ENCODE results near the gene GPR89A.
"Not testable (repeated sequence)": the region's sequence is repeated elsewhere in the genome, so short reads cannot be mapped to it uniquely, and the experiment has no call there.

GPR89A gene

DNA sequence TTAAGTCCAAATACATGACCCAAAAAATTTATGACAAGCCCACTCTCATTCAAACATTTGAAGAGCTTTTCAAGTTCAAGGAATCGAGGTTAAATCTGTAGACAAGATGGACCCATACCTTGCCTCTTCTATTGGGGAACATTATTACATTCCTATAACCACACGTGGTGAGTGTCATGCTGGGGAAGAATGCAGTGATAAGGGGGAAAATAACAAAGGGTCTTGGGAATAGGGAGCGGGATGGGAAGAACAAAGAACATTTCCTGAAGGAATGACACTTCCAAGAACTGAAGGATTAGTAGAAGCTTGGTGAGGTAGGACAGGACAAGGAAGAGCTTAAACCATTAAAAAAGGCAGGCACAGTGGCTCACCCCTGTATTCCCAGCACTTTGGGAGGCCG lies 80.5 kb downstream of the GPR89A start:
- no peak for DNase-seq

DNA sequence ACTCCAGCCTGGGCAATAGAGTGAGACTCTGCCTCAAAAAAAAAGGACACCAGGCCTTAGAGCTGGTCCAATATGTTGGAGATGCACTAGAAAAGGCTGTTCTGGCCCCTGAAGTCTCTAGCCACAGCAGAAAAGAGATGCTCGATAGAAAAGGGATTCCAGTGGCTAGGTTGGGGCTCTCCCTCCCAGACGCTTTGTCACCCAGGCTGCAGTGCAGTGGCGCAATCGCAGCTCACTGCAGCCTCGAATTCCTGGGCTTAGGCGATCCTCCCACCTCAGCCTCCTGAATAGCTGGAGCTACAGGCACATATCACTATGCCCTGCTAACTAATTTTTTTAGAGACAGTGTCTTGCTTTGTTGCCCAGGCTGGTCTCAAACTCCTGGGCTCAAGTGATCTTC lies 81.1 kb downstream of the GPR89A start:
- DNase-seq = no peak

DNA sequence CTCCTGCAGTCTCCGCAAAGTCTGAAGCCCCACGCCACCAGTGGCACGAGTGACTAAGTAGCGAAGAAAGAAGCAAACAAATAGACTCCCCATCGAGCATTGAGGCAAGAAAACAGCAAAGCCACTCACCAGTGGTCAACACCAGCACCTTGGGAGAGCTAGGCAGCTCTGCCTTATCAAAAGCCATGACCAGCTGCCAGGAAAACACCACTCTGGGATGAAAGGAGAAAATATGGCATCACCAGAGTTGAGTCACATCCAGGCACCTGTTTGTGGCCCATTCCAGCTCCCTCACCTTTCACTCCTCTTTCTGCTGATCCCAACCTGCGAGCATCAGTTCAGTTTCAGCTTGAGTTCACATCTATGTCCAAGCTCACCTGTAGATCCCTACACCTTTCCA lies 82.1 kb downstream of the GPR89A start:
- no peak for DNase-seq

DNA sequence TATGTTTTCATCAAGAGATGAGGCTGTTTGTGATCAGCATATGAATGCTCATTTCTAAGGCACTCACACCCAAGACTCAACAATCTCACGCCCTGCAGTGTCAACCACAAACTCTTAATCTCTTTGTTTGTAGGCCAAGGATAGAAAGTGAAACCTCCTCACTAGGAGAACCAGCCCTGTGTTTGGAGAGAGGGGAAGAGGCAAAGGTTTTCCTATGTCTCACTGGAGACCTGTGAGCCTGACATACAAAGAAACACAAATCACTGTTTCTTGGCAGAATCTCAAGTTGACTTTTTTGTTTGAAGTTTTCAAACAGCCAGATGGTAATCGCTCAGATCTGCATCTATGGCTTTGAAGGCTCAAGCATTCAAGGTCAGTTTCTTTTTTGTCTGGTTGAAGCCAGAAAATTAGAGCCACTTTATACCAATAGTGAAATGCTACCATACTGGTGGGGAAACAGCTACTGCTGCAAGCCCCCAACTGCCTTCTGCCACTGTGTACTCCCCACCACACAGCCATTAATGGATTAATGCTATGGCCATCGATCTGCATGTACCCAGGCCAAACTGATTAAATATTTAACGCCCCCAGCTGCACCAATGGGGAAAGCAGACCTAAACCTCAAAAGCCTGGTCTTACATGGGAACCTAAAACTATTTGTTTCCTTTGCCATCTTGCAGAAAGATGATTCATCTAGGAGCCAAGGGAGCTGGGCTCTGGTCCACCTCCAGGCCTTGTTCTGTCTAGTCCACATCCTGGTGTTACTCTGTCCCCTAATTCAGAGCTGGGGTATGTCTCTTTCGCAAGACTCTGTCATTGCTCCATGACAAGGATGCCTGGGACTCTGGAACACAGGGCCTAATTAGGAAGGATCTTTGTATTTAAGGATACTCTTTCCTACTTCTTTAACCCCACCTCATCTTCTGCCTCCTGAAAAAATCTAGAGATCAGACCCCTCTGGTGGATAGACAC lies 83.1 kb downstream of the GPR89A start:
- no peak for DNase-seq

DNA sequence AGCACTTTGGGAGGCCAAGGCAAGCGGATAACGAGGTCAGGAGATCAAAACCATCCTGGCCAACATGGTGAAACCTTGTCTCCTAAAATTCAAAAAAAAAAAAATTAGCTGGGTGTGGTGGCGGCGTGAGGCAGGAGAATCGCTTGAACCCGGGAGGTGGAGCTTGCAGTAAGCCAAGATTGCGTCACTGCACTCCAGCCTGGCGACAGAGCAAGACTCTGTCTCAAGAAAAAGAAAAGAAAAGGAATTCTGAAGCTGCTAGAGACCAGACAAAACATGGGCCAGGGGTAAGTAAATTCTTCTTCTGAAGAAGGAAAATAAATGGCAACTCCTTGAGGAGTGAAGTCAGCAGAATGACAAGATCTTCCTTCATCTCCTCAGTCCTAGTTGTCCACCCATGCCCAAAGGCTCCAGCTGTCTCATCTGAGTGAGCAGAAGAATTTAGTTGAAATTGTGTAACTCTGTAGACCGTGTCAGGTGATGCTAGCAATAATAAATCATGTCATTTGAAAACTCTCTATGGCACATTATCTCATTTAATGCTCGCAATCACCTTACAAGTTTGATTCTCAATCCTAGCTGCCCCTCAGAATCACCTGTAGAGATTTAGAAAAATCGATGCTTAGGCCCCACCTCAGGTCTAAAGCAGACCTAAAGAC lies 85.1 kb downstream of the GPR89A start:
- DNase-seq = no peak

DNA sequence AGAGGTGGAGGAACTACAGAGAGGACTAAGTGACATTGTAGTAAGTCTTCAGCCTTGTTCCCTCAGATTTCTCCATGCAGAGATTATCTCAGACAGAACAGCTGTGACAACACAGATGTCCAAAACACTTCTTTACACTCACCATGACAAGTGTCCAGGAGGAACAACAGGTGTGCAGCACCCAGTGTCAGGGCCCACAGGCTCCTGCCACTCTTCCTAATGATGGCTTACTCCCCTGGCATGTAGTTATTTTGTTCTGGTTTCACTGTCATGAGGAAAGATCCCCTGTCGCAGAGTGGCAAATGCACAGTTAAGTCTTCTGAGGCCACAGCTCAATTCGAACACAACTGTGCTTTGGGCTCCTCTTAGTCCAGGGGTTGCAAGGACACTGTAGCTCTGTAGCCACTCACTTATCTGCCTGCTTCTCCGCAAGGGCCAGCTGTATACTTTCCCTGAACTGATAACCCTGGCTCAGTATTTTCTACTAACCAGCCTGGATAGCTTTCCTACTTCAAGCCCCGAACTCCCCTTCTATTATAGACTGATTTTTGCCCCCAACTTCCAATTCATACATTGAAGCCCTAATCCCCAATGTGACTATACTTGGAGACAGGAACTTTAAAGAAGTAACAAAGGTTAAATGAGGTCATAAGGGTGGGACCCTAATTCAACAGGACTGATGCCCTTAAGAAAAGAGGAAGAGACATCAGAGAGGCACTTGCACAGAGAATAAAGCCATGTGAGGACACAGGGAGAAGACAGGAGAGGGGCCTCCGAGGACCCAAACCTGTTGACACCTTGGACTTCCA lies 88.2 kb downstream of the GPR89A start:
- DNase-seq = no peak

DNA sequence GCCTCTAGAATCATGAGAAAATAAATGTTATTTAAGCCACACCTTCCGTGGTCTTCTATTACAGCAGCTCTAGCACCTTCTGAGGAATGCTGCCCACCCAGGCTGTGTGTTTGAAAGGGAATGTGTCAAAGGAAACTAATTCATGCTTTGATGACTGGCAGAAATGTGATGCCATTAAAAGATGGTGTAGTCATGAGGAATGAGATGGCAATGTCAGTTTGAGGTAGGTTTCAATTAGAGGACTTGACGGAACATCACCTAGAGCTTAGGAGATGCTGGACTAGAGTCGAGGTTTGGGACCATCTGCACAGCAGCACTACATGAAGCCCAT lies 88.8 kb downstream of the GPR89A start:
- no peak for DNase-seq

DNA sequence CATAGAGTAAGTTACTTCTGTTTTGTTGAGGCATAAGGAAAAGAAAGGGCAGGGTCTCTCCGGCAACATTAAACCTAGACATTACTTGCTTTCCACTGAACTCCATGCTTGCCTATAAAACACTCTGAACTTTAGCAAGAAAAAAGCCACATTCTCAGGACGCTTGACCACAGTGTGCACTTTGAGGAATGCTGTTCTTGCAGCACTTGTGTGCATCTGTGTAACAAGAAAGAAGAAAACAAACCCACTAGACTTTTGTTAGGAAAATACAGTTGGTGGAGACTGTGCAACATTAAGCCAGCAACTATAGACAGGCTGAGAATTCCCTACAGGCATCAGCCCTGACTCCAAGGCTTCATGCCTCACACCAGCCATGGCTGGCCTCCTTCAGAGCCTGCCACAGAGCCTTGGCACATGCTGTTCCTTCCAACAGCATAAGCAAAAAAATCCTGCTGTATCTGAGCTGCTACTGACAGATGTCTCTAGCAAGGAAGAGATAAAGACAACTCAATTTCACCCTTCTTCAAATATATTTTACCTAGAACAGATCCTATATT lies 93.6 kb downstream of the GPR89A start:
- no peak for DNase-seq

DNA sequence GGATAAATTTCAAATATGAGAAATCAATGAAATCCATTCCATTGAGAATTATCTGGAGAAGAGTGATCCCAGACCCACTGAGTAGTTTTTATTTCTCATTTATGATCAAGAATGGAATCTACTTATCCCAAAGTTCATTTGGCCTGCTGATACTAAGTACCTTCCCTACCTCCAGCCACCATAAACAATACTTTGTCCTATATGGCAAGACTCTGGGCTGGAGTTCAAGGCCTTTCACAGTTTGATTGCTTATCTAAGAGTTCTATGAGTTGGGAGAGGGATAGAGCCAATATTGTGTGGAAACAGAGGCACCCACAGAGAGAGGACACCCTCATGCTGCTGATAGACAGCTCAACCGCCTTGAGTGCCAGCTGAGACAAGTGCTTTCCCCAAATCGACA lies 94.3 kb downstream of the GPR89A start:
- DNase-seq = no peak

DNA sequence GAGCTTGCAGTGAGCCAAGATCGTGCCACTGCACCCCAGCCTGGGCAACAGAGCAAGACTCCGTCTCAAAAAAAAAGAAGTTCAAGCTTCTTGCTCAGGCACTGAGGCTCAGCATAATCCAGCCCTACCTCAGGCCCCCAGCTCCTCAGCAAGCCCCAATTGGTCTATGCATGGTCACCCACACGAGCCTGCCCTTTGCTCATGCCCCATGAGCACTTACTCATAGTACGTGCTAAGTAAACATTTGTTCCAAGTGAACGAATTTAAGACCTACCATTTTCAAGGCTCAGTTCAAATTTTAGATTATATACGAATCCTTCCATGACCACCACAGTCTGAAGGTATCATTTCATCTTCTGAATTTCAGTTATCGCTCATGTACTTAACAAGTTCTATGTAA lies 95.0 kb downstream of the GPR89A start:
- DNase-seq = no peak

DNA sequence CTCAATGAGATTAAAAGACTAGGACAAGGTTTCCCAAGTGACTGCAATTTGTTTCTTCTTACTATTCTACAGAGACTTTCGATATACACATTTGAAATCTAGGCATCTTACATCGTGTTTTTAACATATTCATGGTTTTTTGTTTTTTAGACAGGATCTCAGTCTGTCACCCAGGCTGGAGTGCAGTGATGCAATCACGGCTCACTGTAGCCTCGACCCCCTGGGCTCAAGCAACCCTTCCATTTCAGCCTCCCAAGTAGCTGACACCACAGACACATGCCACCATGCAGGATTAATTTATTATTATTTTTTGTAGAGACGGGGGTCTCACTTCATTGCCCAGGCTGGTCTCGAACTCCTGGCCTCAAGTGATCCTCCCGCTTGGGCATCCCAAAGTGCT lies 97.8 kb downstream of the GPR89A start:
- DNase-seq = no peak

DNA sequence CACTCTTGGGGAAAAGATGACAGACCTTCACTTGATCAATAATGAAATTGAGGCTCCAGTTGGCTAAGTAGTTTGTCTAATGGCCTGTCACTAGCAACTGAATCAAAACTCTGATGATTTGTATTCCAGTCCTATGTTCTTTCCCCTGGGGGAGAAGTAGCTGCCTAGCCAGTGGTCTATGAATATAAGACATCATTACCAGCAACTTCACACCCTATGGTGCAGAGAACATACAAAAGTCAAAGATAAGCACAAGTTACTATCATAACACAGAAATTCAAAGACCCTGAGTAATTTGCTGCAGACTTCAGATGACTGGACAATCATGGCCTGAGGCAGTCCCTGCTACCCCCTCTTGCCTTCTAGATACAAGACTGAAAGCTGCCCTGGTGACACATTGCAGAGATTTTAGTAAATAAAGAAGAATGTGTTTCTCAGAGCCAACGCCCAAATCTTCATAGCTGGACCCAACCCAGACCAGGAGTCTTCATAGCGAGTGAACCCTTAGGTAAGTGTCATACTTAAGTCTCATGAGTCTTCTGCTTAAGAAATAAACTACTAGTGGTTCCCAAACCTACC lies 98.4 kb downstream of the GPR89A start:
- no peak for DNase-seq

DNA sequence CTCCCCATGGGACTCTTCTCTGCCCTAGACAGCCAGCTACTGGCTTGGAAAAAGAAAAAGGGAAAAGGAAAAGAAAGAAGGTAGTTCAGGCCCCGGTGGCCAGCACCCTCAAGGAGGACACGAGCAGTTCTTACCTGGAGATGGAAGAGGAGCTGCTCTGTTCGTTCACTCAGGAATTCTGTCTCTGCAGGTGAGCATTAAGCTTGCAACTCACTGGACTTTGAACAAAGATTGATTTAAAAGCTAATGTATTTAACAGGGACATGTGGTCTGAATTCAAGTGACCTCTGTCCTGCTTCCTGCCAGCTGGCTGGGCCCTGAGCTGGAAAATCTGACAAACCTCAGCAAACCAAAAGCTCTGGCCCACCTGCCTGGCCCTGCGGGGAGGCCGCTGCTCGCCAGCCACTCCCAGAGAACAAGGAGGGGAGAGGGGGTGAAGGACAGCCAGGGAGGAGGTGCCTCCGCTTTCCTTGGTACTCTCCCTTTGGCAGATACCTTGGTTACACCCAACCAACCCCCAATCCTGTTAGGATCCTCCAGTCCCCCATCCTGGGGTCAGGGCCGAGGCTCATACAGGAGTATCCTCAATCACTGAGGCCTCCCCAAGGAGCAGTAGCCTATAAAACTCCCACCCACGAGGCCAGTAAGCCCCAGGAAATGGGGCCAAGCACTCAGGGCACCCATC lies 99.5 kb downstream of the GPR89A start, which contains the start of gene PDZK1:
TSS of gene PDZK1 (minus strand) at position 186 of the 685 bp plus-strand sequence. CDS start 19,347 bp downstream, outside the sequence.
- no peak for DNase-seq

DNA sequence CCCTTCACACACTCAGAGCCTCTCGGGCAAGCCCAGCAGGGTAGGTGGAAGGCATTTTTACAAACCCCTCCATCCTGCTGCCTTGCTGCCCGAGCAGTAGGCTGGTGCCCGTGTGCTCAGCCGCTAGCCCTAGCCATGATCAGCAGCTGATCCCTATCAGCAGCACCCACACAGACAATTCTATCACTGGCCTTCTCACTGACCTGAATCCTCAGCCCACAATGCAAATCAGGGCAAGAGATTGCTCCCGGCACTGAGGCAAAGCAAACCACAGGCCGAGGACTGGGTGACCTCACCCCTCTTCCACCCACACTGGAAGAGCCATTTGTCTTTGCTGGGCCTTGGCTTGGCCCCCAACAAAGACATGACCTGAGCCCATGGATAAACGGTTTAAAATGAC lies 100.3 kb downstream of the GPR89A start:
- DNase-seq = no peak

DNA sequence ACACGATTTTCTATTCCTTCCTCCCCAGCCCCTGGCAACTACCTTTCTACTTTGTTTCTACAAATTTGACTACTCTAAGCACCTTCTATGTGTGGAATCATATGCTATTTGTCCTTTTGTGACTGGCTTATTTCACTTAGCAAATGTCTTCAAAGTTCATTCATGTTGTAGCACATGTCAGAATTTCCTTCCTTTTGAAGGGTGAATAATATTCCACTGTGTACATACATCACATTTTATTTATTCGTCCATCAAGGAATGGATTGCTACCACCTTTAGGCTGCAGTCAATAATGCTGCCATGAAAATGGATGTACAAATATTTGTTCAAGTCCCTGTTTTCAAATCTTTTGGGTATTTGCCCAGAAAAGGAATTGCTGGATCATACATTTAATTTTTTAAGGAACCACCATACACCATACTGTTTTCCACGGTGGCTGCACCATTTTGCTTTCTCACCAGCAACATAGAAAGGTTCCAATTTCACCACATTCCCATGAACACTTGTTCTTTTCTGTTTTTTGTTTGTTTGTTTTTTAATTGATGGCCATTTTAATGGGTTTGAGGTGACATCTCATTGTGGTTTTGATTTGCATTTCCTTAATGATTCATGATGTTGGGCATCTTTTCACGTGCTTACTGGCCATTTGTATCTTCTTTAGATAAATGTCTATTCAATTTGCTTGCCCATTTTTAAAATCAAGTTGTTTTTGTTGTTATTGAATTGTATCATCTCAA lies 102.7 kb downstream of the GPR89A start:
- DNase-seq = no peak

DNA sequence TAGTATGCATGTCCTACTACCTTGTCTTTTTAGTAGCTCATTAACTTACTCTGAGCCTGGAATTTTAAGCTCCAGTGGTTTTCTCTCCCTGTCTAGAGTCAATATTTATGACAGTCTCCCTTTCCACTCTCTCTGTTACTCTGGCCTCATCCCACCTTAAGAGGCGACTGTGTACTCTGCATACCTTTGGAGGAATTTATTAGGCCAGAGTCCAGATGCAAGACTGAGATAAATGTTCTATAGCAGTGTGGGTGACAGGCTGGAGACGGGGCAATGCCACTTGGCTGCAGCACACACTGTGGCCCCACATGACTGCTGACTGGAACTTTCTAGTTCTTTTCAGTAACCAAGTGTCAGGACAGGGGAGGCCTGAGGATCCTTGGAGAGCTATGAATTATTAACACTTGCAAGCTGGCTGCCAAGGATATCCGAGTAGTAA lies 103.4 kb downstream of the GPR89A start:
- DNase-seq = no peak

DNA sequence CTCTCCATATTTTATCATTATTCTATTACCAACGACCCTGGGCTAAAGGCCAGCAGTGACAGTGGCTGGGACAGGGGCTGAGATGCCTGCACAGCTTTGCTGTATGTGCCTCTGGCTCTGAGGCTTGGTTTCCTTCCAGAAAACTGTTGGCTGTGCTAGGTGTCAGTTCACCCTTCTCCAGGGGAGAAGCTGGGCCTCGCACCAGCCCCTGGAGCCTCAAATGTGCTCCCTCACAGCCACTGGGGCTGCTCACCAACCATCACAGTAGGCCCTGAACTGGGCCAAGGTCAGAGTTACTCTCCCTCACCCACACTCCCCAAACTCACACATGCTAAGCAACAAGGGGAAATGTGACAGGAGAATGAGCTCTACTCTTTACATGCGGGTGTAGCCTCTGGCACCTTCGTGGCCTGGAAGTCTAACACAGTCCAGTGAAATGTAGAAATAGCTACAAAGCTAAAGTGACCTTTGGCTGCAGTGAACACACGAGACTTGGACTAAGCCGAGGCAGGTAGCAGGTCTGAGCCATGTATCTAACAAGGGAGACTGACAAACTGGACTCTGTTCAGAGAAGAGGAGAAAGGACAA lies 106.8 kb downstream of the GPR89A start:
- no peak for DNase-seq

DNA sequence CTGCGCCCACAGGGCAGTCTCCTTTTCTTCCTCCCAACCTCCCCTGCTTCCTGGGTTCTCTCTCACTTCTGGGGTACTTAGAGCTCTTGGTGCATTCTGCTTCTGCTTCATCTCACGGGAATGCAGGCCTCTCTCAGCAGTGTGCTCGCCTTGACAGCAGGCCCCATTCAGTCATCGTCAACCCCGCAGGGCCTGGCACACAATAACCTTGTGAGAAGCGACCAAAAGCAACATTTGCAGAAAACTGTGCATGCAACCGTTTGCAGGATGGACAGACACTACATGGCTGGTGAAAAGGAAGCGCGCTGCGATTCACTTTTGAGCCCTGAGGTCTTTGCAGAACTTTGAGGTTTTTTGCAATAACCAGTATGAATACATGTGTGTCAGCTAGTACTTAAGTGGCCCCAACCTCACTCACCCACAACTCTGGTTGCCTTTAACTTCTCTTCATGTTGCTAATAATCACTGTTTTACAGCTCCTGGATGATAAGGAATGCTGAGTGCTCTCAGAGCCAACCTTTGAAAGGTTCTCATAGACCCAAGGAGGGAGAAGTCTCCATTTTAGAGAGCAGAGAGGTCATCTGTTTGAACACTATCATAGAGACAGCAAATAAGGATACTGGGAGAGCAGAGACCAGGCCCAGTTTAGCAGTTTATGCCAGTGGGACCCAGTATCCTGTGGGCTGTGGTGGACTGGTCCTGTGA lies 109.0 kb downstream of the GPR89A start:
- no peak for DNase-seq

DNA sequence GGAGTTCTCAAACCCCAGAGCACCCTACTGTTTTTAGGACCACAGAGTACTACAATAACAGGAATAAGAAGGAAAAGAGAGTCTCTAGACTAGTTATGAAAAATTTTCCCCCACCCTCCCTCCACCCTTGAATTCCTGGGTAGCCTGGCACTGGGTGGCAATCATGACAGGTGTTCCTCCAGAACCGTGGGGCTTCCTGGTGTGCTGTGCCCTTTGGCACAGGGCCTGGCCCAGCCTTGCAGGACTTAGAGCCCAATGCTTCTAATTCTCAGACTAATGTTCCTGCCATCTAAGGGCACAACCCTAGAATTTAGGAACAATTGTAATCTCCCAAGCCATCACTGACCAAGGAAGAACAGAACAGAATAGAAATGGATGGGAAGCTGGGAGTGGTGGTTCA lies 110.0 kb downstream of the GPR89A start:
- no peak for DNase-seq

DNA sequence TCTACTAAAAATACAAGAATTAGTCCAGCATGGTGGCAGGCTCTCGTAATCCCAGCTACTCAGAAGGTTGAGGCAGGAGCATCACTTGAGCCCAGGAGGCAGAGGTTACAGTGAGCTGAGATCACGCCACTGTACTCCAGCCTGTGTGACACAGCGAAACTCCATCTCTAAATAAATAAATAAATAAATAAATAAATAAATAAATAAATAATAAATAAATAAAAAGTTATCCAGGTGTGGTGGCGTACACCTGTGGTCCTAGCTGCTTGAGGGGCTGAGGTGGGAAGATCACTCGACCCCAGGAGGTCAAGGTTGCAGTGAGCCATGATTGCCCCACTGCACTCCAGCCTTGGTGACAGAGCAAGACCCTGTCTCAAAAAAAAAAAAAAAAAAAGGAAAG lies 110.7 kb downstream of the GPR89A start:
- not testable (repeated sequence) for DNase-seq
